Right lobe of liver (tissue), 4 donors: ENCODE measurements around the gene SMARCA2.

ENCODE experiments used
- POLR2A ChIP-seq: fragments of 450-650 bp; IDR thresholded peaks from one replicate; pipeline ENCODE4 v1.6.1; 2017; ENCODE audit warnings: antibody characterized with exemption, mild to moderate bottlenecking
- TF ChIP-seq, protein P1 (sequence below), 4 donors: fragments of 200-600 bp in 3 of 4; fragments of 450-650 bp in 1 of 4; IDR thresholded peaks; one replicate each; pipeline versions ENCODE4 v1.5.1 to v1.8.0; 2016 to 2022; ENCODE audit warnings: antibody characterized with exemption in 4 of 4, mild to moderate bottlenecking in 2 of 4
- donor health status: DM: no; HTN: no; CAD: no.
- donor health status: DM: no; HTN: no; CAD: no.
- donor health status: DM: no; HTN: yes; CAD: no.

DNA sequence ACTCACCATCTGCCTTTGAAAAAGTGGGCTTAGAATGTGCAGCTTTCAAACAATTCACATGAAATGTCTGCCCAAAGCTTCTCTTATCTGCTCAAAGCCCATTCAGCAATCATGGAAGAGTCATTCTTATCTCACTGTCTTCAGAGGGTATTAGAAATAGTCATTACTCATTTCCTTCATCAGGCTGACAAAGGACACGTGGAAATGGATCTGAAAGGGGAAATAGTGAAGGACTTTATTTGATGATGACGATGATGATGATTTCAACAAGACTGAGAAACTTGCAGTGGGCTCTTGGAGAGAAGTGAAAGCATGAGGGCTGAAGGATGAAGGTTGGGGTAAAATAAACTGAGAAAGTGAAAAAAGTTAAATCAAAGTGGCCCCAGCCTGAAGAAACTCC lies 194.3 kb downstream of the SMARCA2 start:
- TF ChIP-seq, protein P1, sequence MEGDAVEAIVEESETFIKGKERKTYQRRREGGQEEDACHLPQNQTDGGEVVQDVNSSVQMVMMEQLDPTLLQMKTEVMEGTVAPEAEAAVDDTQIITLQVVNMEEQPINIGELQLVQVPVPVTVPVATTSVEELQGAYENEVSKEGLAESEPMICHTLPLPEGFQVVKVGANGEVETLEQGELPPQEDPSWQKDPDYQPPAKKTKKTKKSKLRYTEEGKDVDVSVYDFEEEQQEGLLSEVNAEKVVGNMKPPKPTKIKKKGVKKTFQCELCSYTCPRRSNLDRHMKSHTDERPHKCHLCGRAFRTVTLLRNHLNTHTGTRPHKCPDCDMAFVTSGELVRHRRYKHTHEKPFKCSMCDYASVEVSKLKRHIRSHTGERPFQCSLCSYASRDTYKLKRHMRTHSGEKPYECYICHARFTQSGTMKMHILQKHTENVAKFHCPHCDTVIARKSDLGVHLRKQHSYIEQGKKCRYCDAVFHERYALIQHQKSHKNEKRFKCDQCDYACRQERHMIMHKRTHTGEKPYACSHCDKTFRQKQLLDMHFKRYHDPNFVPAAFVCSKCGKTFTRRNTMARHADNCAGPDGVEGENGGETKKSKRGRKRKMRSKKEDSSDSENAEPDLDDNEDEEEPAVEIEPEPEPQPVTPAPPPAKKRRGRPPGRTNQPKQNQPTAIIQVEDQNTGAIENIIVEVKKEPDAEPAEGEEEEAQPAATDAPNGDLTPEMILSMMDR (IDR thresholded peaks at IDR 0.05), result no peak
- TF ChIP-seq POLR2A, result no peak
